Left ventricle myocardium superior (tissue), 1 donor: Measurements from ENCODE around the gene PHF11. TPM values are rescaled to one million over a fixed set of nuclear protein-coding genes. Genes with fewer than 3 reads are reported as not detected.

Source experiments
- total RNA-seq: library from RNA; stranded (reverse); fragmentation: NEBNext Ultra II Directional; extraction: Animal tissue kit (Norgen Biotek cat#: 25700); gene quantifications from one replicate; pipeline ENCODE4 v1.2.1, GENCODE V29; 2021
- donor health status: DM: no; HTN: yes; CAD: no; lungs with severe emphysema.

Gene PHF11
- total RNA-seq, 1 donor from 2014 or later: 18.6 TPM

Other genes with a start within 250 kb of the PHF11 start
- gene CDADC1, start 248.0 kb upstream of the PHF11 start, total RNA-seq: 10.4 TPM
- gene CAB39L, start 51.9 kb upstream of the PHF11 start, total RNA-seq: 18.8 TPM
- 14.8 TPM for gene SETDB2, start 51.7 kb upstream of the PHF11 start, total RNA-seq
- 23.1 TPM for gene RCBTB1, start 89.6 kb downstream of the PHF11 start, total RNA-seq
- 0.22 TPM for gene ARL11, start 132.6 kb downstream of the PHF11 start, total RNA-seq
- gene EBPL, start 195.5 kb downstream of the PHF11 start, total RNA-seq: 6.9 TPM